CD14-positive monocyte (primary cell): ENCODE data around the gene FUT8. TPM values are rescaled to one million over a fixed set of nuclear protein-coding genes. Genes with fewer than 3 reads are reported as not detected.

Source experiments
- DNase-seq, 3 donors: peaks; one replicate each; pipeline ENCODE4 v3.0.0-alpha.2; 2011 to 2022
- H2AFZ ChIP-seq: 2 replicates; pipeline ENCODE4 v1.6.0; 2012; ENCODE audit warnings: mild to moderate bottlenecking, low read depth, low read length, inconsistent platforms; ENCODE audit not compliant: insufficient read depth, poor library complexity, severe bottlenecking
- H3K27ac ChIP-seq, 2 donors: 1 replicate in 1 of 2; 2 replicates in 1 of 2; pipeline ENCODE4 v1.5.1; 2012 to 2013; ENCODE audit warnings: low read length in 2 of 2, control low read depth in 1 of 2, inconsistent platforms in 1 of 2, low read depth in 1 of 2, mild to moderate bottlenecking in 1 of 2
- H3K27me3 ChIP-seq, 2 donors: one replicate each; pipeline versions ENCODE4 v1.6.0 to v1.6.1; 2011 to 2013; ENCODE audit warnings: low read length in 2 of 2; ENCODE audit not compliant: control insufficient read depth in 2 of 2, insufficient read depth in 2 of 2
- H3K36me3 ChIP-seq, 2 donors: replicated peaks in 1 of 2; 1 replicate in 1 of 2; 2 replicates in 1 of 2; pipeline versions ENCODE4 v1.5.1 to v1.6.1; 2012 to 2013; ENCODE audit warnings: low read length in 2 of 2, control low read depth in 1 of 2, inconsistent platforms in 1 of 2, mild to moderate bottlenecking in 1 of 2; ENCODE audit not compliant: insufficient read depth in 2 of 2, control insufficient read depth in 1 of 2
- H3K4me1 ChIP-seq, 2 donors: 1 replicate in 1 of 2; 2 replicates in 1 of 2; pipeline versions ENCODE4 v1.5.1 to v1.6.1; 2012 to 2013; ENCODE audit warnings: low read length in 2 of 2, control low read depth in 1 of 2, inconsistent platforms in 1 of 2, mild to moderate bottlenecking in 1 of 2, moderate library complexity in 1 of 2; ENCODE audit not compliant: insufficient read depth in 2 of 2, control insufficient read depth in 1 of 2
- H3K4me2 ChIP-seq: replicated peaks from 2 replicates; pipeline ENCODE3; 2012; ENCODE audit warnings: low read length, moderate library complexity, mild to moderate bottlenecking; ENCODE audit not compliant: poor library complexity, severe bottlenecking; ENCODE audit errors: extremely low read depth
- H3K4me3 ChIP-seq, 3 experiments: fragments of 200-600 bp in 1 of 3; sonication (generic) in 1 of 3; replicated peaks in 1 of 3; 1 replicate in 2 of 3; 2 replicates in 1 of 3; pipeline ENCODE4 v1.5.1; 2011 to 2013; ENCODE audit warnings: low read length in 3 of 3, mild to moderate bottlenecking in 3 of 3, control low read depth in 2 of 3, low read depth in 2 of 3, inconsistent platforms in 1 of 3, moderate library complexity in 1 of 3
- H3K79me2 ChIP-seq: 2 replicates; pipeline ENCODE4 v1.6.0; 2012; ENCODE audit warnings: mild to moderate bottlenecking, control low read depth, inconsistent platforms, low read length, moderate library complexity; ENCODE audit not compliant: insufficient read depth
- H3K9ac ChIP-seq: 2 replicates; pipeline ENCODE4 v1.6.0; 2017; ENCODE audit warnings: low read length, mild to moderate bottlenecking; ENCODE audit not compliant: insufficient read depth, poor library complexity, severe bottlenecking
- H3K9me3 ChIP-seq, 2 donors: replicated peaks in 1 of 2; 1 replicate in 1 of 2; 2 replicates in 1 of 2; pipeline versions ENCODE4 v1.5.1 to v1.6.1; 2012 to 2013; ENCODE audit warnings: low read length in 2 of 2, control low read depth in 1 of 2; ENCODE audit not compliant: control insufficient read depth in 1 of 2, insufficient read depth in 1 of 2
- H4K20me1 ChIP-seq: 2 replicates; pipeline ENCODE4 v1.6.0; 2012; ENCODE audit warnings: mild to moderate bottlenecking, low read length, control low read depth, moderate library complexity; ENCODE audit not compliant: insufficient read depth
- H3K27ac Mint-ChIP-seq, 7 donors: one replicate each; pipeline ENCODE4 v1.8.0; 2020; ENCODE audit warnings: mild to moderate bottlenecking in 7 of 7, mixed read lengths in 7 of 7, moderate library complexity in 6 of 7, inconsistent platforms in 2 of 7
- H3K27me3 Mint-ChIP-seq, 3 donors: one replicate each; pipeline ENCODE4 v1.8.0; 2021 to 2022; ENCODE audit warnings: low read depth in 3 of 3, mild to moderate bottlenecking in 3 of 3, mixed read lengths in 3 of 3, moderate library complexity in 3 of 3, inconsistent platforms in 1 of 3
- H3K36me3 Mint-ChIP-seq, 2 donors: one replicate each; pipeline ENCODE4 v1.8.0; 2020; ENCODE audit warnings: mixed read lengths in 2 of 2, inconsistent platforms in 1 of 2, mild to moderate bottlenecking in 1 of 2
- H3K4me1 Mint-ChIP-seq: one replicate; pipeline ENCODE4 v1.8.0; 2020; ENCODE audit warnings: mild to moderate bottlenecking, mixed read lengths
- H3K4me3 Mint-ChIP-seq, 2 donors: one replicate each; pipeline ENCODE4 v1.8.0; 2020; ENCODE audit warnings: mild to moderate bottlenecking in 2 of 2, mixed read lengths in 2 of 2, moderate library complexity in 1 of 2
- H3K9me3 Mint-ChIP-seq, 7 donors: one replicate each; pipeline ENCODE4 v1.8.0; 2020 to 2022; ENCODE audit warnings: mixed read lengths in 7 of 7, mild to moderate bottlenecking in 6 of 7, moderate library complexity in 6 of 7, inconsistent platforms in 2 of 7
- CTCF ChIP-seq: fragments of 200-600 bp; IDR thresholded peaks from one replicate; pipeline ENCODE4 v1.8.0; 2022; ENCODE audit warnings: antibody characterized with exemption, mild to moderate bottlenecking
- WGBS: methylation state at CpG from one replicate; pipeline ENCODE4 v1.1.5; 2013; ENCODE audit warnings: missing lambda C conversion rate; ENCODE audit not compliant: insufficient coverage; 5-methylcytosine and 5-hydroxymethylcytosine counted together
- intact Hi-C, 2 donors: fragments of 100-400 bp; cut with micrococcal nuclease; formaldehyde crosslinking; loops; one replicate each; pipeline versions ENCODE4 v1.15.0 to v1.15.1; 2023
- polyA plus RNA-seq, 3 donors: library from polyadenylated mRNA; depleted of rRNA in 1 of 3; unstranded in 2 of 3; stranded (reverse) in 1 of 3; fragments of 300-500 nt in 2 of 3; fragments of >200 nt in 1 of 3; fragmentation: Illumina TruSeq in 2 of 3; gene quantifications; 1 replicate in 2 of 3; 2 replicates in 1 of 3; pipeline ENCODE4 v1.2.3, GENCODE V29; 2012 to 2021

FUT8 gene
- polyA plus RNA-seq, 3 donors, result 1.6 to 5.1 (median 5.0) TPM

- H3K9me3 Mint-ChIP-seq, result peaks cover 8 to 14% (median 10%) of the 10 kb centered on the region in 7 donors
- intact Hi-C loops, result no loop called here
- no peak overlapping the region for H3K27ac Mint-ChIP-seq
- H3K4me2 ChIP-seq, result no peak overlapping the region
- TF ChIP-seq CTCF, result no peak
- no peak overlapping the region for H3K4me3 ChIP-seq
- H3K9me3 ChIP-seq, result peaks cover 3 to 5% of the 10 kb centered on the region in 2 donors
- H2AFZ ChIP-seq, result no peak overlapping the region
- no peak overlapping the region for H3K9ac ChIP-seq
- no peaks in the 10 kb centered on the region for H3K36me3 ChIP-seq
- no peak overlapping the region for H3K4me3 Mint-ChIP-seq
- no peaks in the 10 kb centered on the region for H3K27me3 Mint-ChIP-seq
- DNase-seq, result no peak
- H3K36me3 Mint-ChIP-seq, result peaks cover 0 to 4% of the 10 kb centered on the region in 2 donors
- WGBS, result no CpG with 5 or more reads among the region's 1 CpG
- H4K20me1 ChIP-seq, result no peaks in the 10 kb centered on the region
- H3K79me2 ChIP-seq, result no peaks in the 10 kb centered on the region
- H3K4me1 ChIP-seq, result no peaks in the 10 kb centered on the region
- no peak overlapping the region for H3K27ac ChIP-seq
- peaks cover 1% of the 10 kb centered on the region for H3K4me1 Mint-ChIP-seq
- H3K27me3 ChIP-seq, result no peaks in the 10 kb centered on the region
These were observed 82.7 kb downstream of the FUT8 start for GRCh38 chr14:65495196-65495595.

GRCh38 chr14:65496178-65496993 is 83.9 kb downstream of the FUT8 start:
- WGBS, result no CpG with 5 or more reads among the region's 6 CpGs
- peaks cover 8 to 14% (median 10%) of the 10 kb centered on the region in 7 donors for H3K9me3 Mint-ChIP-seq
- Histone ChIP-seq H3K27me3 (no peaks in the 10 kb centered on the region), H4K20me1 (no peaks in the 10 kb centered on the region), H3K36me3 (no peaks in the 10 kb centered on the region), H3K9ac (no peak overlapping the region), H3K4me2 (no peak overlapping the region), H3K4me3 (no peak overlapping the region), H3K9me3 (peaks cover 3 to 5% of the 10 kb centered on the region in 2 donors), H3K27ac (no peak overlapping the region), H3K4me1 (no peaks in the 10 kb centered on the region), H2AFZ (no peak overlapping the region), H3K79me2 (no peaks in the 10 kb centered on the region)
- H3K36me3 Mint-ChIP-seq, result peaks cover 0 to 4% of the 10 kb centered on the region in 2 donors
- H3K4me1 Mint-ChIP-seq, result peaks cover 1% of the 10 kb centered on the region
- H3K4me3 Mint-ChIP-seq, result no peak overlapping the region
- intact Hi-C loops, result no loop called here
- H3K27me3 Mint-ChIP-seq, result no peaks in the 10 kb centered on the region
- no peak for DNase-seq
- no peak overlapping the region for H3K27ac Mint-ChIP-seq
- no peak for TF ChIP-seq CTCF
